GM12878 (cell line): ENCODE measurements around the gene PSORS1C2. TPM values are rescaled to one million over a fixed set of nuclear protein-coding genes. Genes with fewer than 3 reads are reported as not detected.

Source experiments
- ATAC-seq: fragments of 200-7000 bp; cut with Tn5 transposase; 3 replicates; pipeline ENCODE4 v1.9.1; 2020; ENCODE audit warnings: mild to moderate bottlenecking, moderate library complexity
- BruUV-seq: library from RNA; stranded (reverse); fragments of 400-500 nt; replicated peaks from 2 replicates; lab custom pipeline; 2021; lab: Mats Ljungman, UMichigan
- CTCF ChIA-PET: fragments of 300-600 bp; sonication (Branson Sonifier 250); formaldehyde crosslinking; extraction: SDS; loops from one replicate; lab custom pipeline; 2021; ENCODE audit warnings: inconsistent platforms; lab: Yijun Ruan, JAX
- POLR2A ChIA-PET: fragments of 350-600 bp; formaldehyde crosslinking; extraction: SDS; loops from one replicate; lab custom pipeline; 2021; ENCODE audit warnings: inconsistent platforms; lab: Charles Lee
- RAD21 ChIA-PET: fragments of 300-600 bp; sonication (Branson Sonifier 250); formaldehyde crosslinking; loops from one replicate; lab custom pipeline; 2023; ENCODE audit warnings: antibody characterized with exemption; ENCODE audit not compliant: unreplicated experiment; lab: Charles Lee
- SMC1A ChIA-PET: fragments of 300-600 bp; sonication (Branson Sonifier 250); formaldehyde crosslinking; loops from one replicate; lab custom pipeline; 2023; ENCODE audit not compliant: unreplicated experiment, uncharacterized antibody; lab: Charles Lee
- DNase-seq: peaks from one replicate; pipeline ENCODE4 v3.0.0-alpha.2; 2011; ENCODE audit warnings: low read depth, low spot score
- FAIRE-seq: peaks from 3 replicates; lab custom pipeline; 2011; peaks lifted over from hg19 to GRCh38; lab: Jason Lieb, UNC
- H2AFZ ChIP-seq: 2 replicates; pipeline ENCODE4 v1.6.0; 2011; ENCODE audit warnings: low read depth, low read length, control low read depth; ENCODE audit not compliant: control insufficient read depth
- H3K27ac ChIP-seq: 2 replicates; pipeline ENCODE4 v1.5.1; 2011; ENCODE audit warnings: control low read depth; ENCODE audit not compliant: control insufficient read depth, insufficient read depth
- H3K27me3 ChIP-seq, 2 experiments: replicated peaks in 1 of 2; 2 replicates each; pipeline versions ENCODE4 v1.6.0 to v1.6.1; 2011; ENCODE audit warnings: low read length in 1 of 2; ENCODE audit not compliant: control insufficient read depth in 2 of 2, insufficient read depth in 2 of 2
- H3K36me3 ChIP-seq, 2 experiments: 2 replicates each; pipeline ENCODE4 v1.5.1; 2011; ENCODE audit warnings: low read length in 1 of 2; ENCODE audit not compliant: control insufficient read depth in 2 of 2, insufficient read depth in 2 of 2
- H3K4me1 ChIP-seq: 2 replicates; pipeline ENCODE4 v1.6.1; 2011; ENCODE audit warnings: mild to moderate bottlenecking, low read length, moderate library complexity, mixed read lengths; ENCODE audit not compliant: control insufficient read depth, insufficient read depth
- H3K4me2 ChIP-seq: 2 replicates; pipeline ENCODE4 v1.6.0; 2011; ENCODE audit warnings: control low read depth; ENCODE audit not compliant: control insufficient read depth, insufficient read depth
- H3K4me3 ChIP-seq: fragments of 200-600 bp; sonication (generic); 2 replicates; pipeline ENCODE4 v1.5.1; 2016
- H3K79me2 ChIP-seq: 2 replicates; pipeline ENCODE4 v1.6.0; 2011; ENCODE audit warnings: low read length; ENCODE audit not compliant: control insufficient read depth, insufficient read depth
- H3K9ac ChIP-seq: 2 replicates; pipeline ENCODE4 v1.8.0; 2011; ENCODE audit warnings: low read length, control low read depth, mixed read lengths; ENCODE audit not compliant: control insufficient read depth, insufficient read depth
- H3K9me3 ChIP-seq: replicated peaks from 3 replicates; pipeline ENCODE4 v1.5.1; 2011; ENCODE audit warnings: mild to moderate bottlenecking, low read length; ENCODE audit not compliant: control insufficient read depth, insufficient read depth
- H4K20me1 ChIP-seq: 2 replicates; pipeline ENCODE4 v1.6.0; 2011; ENCODE audit not compliant: control insufficient read depth, insufficient read depth
- ASH2L ChIP-seq: fragments of 300-600, 200-600 bp; sonication (generic); IDR thresholded peaks from 2 replicates; pipeline ENCODE4 v1.6.1; 2017; ENCODE audit warnings: low read depth, mild to moderate bottlenecking, borderline replicate concordance
- BCL11A ChIP-seq: IDR thresholded peaks from 2 replicates; pipeline ENCODE4 v1.6.1; 2011; ENCODE audit warnings: low read depth, low read length
- BRCA1 ChIP-seq: IDR thresholded peaks from 2 replicates; pipeline ENCODE4 v1.6.1; 2011; ENCODE audit warnings: low read depth, low read length, improper control_type of control experiment
- CBX5 ChIP-seq: sonication (generic); IDR thresholded peaks from 2 replicates; pipeline ENCODE4 v1.6.1; 2016; ENCODE audit warnings: low read depth, moderate library complexity, mild to moderate bottlenecking, inconsistent platforms
- GABPA ChIP-seq: IDR thresholded peaks from 2 replicates; pipeline ENCODE4 v1.6.1; 2014; ENCODE audit warnings: antibody characterized with exemption, low read depth, mild to moderate bottlenecking, inconsistent platforms
- IKZF2 ChIP-seq, 2 experiments: fragments of 450-650 bp; IDR thresholded peaks; 2 replicates each; pipeline ENCODE4 v1.6.1; 2017; ENCODE audit warnings: mild to moderate bottlenecking in 2 of 2, moderate library complexity in 2 of 2
- RUNX3 ChIP-seq: IDR thresholded peaks from 2 replicates; pipeline ENCODE4 v1.6.1; 2012; ENCODE audit warnings: low read length, inconsistent platforms
- TARDBP ChIP-seq: IDR thresholded peaks from 2 replicates; pipeline ENCODE4 v1.6.1; 2016; ENCODE audit warnings: borderline replicate concordance
- TBL1XR1 ChIP-seq: IDR thresholded peaks from 2 replicates; pipeline ENCODE4 v1.6.1; 2012; ENCODE audit warnings: low read depth, low read length, improper control_type of control experiment
- YBX1 ChIP-seq: fragments of 450-650 bp; IDR thresholded peaks from 2 replicates; pipeline ENCODE4 v1.6.1; 2016; ENCODE audit warnings: antibody characterized with exemption
- ZNF207 ChIP-seq: fragments of 450-650 bp; IDR thresholded peaks from 2 replicates; pipeline ENCODE4 v1.6.1; 2014; ENCODE audit warnings: antibody characterized with exemption, mild to moderate bottlenecking, borderline replicate concordance
- ZNF384 ChIP-seq: IDR thresholded peaks from 2 replicates; pipeline ENCODE4 v1.6.1; 2012; ENCODE audit warnings: low read depth, mild to moderate bottlenecking, low read length, improper control_type of control experiment, borderline replicate concordance
- WGBS: methylation state at CpG from one replicate; pipeline ENCODE4 v1.1.6; 2016; ENCODE audit warnings: low lambda C conversion rate; ENCODE audit not compliant: insufficient replicate concordance, insufficient coverage; ENCODE audit errors: missing lambda C conversion rate; 5-methylcytosine and 5-hydroxymethylcytosine counted together
- in situ Hi-C: fragments of 300-500 bp; cut with MboI; formaldehyde crosslinking; loops from 9 replicates; pipeline ENCODE4 v1.14.3; 2018; ENCODE audit warnings: mixed read lengths
- intact Hi-C: fragments of 100-400 bp; cut with micrococcal nuclease; formaldehyde crosslinking; loops from one replicate; pipeline ENCODE4 v1.14.2; 2022; ENCODE audit not compliant: unreplicated experiment
- polyA plus RNA-seq, 11 experiments: library from polyadenylated mRNA; depleted of rRNA in 4 of 11; unstranded in 6 of 11; stranded (reverse) in 5 of 11; fragments of >200 nt; fragmentation: Nextera tagmentation in 4 of 11; fragmentation: Illumina TruSeq in 1 of 11; extraction: Ambion mirVana in 4 of 11; extraction: Trizol in 1 of 11; gene quantifications; 1 replicate in 1 of 11; 2 replicates in 10 of 11; pipeline versions ENCODE4 v1.2.1 to v1.2.3, GENCODE V29; 2011 to 2016; ENCODE audit warnings: inconsistent platforms in 2 of 11, missing spikeins in 2 of 11, low read depth in 1 of 11
- total RNA-seq, 4 experiments: library from RNA; depleted of rRNA in 3 of 4; stranded (reverse); fragments of >200 nt in 3 of 4; fragmentation: Illumina TruSeq in 1 of 4; extraction: Trizol in 1 of 4; gene quantifications; 2 replicates each; pipeline versions ENCODE4 v1.2.1 to v1.2.3, GENCODE V29; 2013 to 2021
- TF ChIP-seq, protein P1 (sequence below): IDR thresholded peaks from 2 replicates; pipeline ENCODE4 v1.6.1; 2012; ENCODE audit warnings: low read depth, low read length, improper control_type of control experiment
- TF ChIP-seq, protein P2 (sequence below): fragments of 450-650 bp; formaldehyde crosslinking; IDR thresholded peaks from 2 replicates; pipeline ENCODE4 v1.5.0; 2022; ENCODE audit warnings: mild to moderate bottlenecking, missing genetic modification characterization
- TF ChIP-seq, protein P3 (sequence below): IDR thresholded peaks from 2 replicates; pipeline ENCODE4 v1.6.1; 2011; ENCODE audit warnings: borderline replicate concordance, low read depth, mild to moderate bottlenecking, moderate library complexity, low read length; ENCODE audit not compliant: insufficient read depth, poor library complexity, severe bottlenecking

PSORS1C2 gene
- total and polyA plus RNA-seq, 10 of the 15 experiments (the other 5 are each of a cell fraction or from before 2014, with no cell fraction given): not detected

DNA sequence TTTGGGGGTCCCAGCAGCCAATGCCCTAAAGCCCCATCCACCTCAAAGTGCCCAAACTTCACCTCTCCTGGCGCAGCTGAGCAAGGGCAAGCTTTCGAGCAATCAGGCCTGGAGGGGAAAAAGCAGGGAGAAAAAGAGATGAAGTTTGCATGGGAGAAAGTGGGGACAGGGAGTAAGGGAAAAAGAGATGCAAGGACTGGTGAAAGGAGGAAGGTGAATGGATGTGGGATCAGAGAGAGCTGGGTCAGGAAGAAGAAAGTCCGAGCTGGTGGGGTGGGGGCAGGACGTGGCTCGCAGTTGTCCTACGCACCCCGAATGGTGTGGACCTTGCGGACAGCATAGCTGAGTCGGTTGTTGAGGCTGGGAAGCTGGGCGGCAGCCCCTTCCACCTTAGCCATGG lies 6.5 kb upstream of the PSORS1C2 start:
- H3K27ac ChIP-seq: no peak overlapping the region
- BruUV-seq: TSS peak; percentile 45
- POLR2A ChIA-PET: interaction anchor here (0.5 to 1.3 kb wide), 3 partner anchors 20 to 700 kb away, joined by 3 read pairs; no protein-coding TSS in a partner anchor
- no peaks in the 10 kb centered on the region for H3K9me3 ChIP-seq
- no peak overlapping the region for H3K4me2 ChIP-seq
- no peak overlapping the region for H3K4me3 ChIP-seq
- TF ChIP-seq RUNX3 (no peak), ASH2L (no peak), BCL11A (no peak), TARDBP (no peak), CBX5 (no peak), IKZF2 (IDR thresholded peaks at IDR 0.05) (no peak), TBL1XR1 (no peak), BRCA1 (no peak), ZNF384 (no peak), GABPA (no peak), YBX1 (no peak), ZNF207 (no peak)
- TF ChIP-seq, protein P1, sequence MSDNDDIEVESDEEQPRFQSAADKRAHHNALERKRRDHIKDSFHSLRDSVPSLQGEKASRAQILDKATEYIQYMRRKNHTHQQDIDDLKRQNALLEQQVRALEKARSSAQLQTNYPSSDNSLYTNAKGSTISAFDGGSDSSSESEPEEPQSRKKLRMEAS: no peak
- TF ChIP-seq, protein P2, sequence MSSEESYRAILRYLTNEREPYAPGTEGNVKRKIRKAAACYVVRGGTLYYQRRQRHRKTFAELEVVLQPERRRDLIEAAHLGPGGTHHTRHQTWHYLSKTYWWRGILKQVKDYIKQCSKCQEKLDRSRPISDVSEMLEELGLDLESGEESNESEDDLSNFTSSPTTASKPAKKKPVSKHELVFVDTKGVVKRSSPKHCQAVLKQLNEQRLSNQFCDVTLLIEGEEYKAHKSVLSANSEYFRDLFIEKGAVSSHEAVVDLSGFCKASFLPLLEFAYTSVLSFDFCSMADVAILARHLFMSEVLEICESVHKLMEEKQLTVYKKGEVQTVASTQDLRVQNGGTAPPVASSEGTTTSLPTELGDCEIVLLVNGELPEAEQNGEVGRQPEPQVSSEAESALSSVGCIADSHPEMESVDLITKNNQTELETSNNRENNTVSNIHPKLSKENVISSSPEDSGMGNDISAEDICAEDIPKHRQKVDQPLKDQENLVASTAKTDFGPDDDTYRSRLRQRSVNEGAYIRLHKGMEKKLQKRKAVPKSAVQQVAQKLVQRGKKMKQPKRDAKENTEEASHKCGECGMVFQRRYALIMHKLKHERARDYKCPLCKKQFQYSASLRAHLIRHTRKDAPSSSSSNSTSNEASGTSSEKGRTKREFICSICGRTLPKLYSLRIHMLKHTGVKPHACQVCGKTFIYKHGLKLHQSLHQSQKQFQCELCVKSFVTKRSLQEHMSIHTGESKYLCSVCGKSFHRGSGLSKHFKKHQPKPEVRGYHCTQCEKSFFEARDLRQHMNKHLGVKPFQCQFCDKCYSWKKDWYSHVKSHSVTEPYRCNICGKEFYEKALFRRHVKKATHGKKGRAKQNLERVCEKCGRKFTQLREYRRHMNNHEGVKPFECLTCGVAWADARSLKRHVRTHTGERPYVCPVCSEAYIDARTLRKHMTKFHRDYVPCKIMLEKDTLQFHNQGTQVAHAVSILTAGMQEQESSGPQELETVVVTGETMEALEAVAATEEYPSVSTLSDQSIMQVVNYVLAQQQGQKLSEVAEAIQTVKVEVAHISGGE (CRISPR knock-in tag): no peak
- TF ChIP-seq, protein P3, sequence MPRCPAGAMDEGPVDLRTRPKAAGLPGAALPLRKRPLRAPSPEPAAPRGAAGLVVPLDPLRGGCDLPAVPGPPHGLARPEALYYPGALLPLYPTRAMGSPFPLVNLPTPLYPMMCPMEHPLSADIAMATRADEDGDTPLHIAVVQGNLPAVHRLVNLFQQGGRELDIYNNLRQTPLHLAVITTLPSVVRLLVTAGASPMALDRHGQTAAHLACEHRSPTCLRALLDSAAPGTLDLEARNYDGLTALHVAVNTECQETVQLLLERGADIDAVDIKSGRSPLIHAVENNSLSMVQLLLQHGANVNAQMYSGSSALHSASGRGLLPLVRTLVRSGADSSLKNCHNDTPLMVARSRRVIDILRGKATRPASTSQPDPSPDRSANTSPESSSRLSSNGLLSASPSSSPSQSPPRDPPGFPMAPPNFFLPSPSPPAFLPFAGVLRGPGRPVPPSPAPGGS: no peak
- no peaks in the 10 kb centered on the region for H3K79me2 ChIP-seq
- ATAC-seq (no peak), DNase-seq (no peak), FAIRE-seq (no peak)
- RAD21 ChIA-PET: interaction anchor here (0.6 to 1.1 kb wide), 2 partner anchors 47 to 221 kb away, joined by 4 read pairs; no protein-coding TSS in a partner anchor
- H3K4me1 ChIP-seq: peaks cover 4% of the 10 kb centered on the region; the same call in 1 of the 2 replicates
- peaks cover 0 to 4% of the 10 kb centered on the region in 2 experiments; a peak in 1 of 4 replicates for H3K36me3 ChIP-seq
- no peaks in the 10 kb centered on the region for H3K27me3 ChIP-seq
- in situ Hi-C loops: no loop called here
- H4K20me1 ChIP-seq: no peaks in the 10 kb centered on the region
- no peak overlapping the region for H2AFZ ChIP-seq
- WGBS: 88% methylated on average over 10 of the region's 10 CpGs
- no peak overlapping the region for H3K9ac ChIP-seq
- intact Hi-C loops: no loop called here
- CTCF ChIA-PET: interaction anchor here (1.0 to 22.9 kb wide), 4 partner anchors 15 to 221 kb away, joined by 3 to 326 read pairs (median 4); no protein-coding TSS in a partner anchor
- SMC1A ChIA-PET: interaction anchor here (0.9 to 2.0 kb wide), 2 partner anchors 10 to 47 kb away, joined by 3 to 10 read pairs; no protein-coding TSS in a partner anchor
